Amniotic epithelial cell (primary cell): ENCODE data around the gene BCL7C.

Source experiments
- DNase-seq: peaks from one replicate; pipeline ENCODE4 v3.0.0-alpha.2; 2010; ENCODE audit warnings: low read depth

Gene BCL7C

DNA sequence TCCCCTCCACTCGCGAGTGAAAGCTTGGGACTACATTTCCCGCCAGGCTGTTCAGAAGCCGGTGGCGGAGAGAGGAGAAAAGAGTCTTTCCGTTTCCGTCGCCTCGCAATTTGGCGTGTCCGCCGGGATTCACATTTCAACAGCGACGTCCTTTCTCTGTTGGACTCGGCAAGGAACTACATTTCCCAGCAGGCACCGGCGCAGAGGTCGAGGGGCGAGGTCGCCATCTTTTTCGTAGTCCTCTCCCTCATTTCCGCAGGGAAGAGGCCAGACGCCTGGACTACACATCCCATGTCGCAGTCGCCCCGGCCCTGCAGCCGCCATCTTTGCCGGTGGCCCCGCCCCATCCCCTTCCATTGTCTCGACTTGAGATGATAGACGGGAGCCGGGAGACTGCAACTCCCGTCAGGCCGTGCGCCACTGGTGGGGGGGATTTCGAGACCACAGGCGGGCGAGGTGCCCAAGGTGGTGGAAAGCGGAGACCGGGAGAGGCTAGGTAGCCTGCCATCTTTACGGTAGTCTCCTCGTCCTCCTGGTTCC lies 28.6 kb upstream of the BCL7C start:
- peak; percentile 100 for DNase-seq

DNA sequence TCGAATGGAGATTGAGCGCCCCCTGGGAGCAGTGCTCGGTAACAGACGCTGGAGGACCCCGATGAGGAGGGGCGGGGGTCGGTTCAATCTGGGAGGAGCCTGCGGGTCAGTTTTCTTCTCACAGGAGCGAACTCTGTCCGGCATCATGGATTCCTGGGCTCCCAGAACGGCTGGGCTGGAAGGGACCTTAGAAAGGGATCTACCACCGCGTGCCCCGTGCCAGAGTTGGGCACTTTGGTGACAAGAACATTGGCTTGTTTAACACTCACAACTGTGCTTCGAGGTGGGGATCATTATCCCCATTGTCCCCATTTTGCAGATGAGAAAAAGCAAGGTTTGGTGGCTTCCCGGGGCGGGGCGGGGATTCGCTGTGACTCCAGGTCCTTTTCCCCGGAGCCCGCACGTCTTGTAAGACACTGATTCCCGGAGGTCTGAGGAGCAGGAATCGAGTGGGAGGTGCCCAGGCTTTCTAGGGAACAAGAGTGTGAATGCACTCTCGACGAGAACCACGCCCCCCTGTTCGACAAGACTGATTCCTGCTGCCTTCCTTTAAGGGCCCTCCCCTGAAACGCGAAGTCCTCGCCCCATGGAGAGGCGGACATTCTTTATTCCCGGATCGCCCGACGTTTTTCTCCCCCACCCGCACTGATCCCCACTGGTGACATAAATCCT lies 28.0 kb upstream of the BCL7C start:
- peak; percentile 91 for DNase-seq

DNA sequence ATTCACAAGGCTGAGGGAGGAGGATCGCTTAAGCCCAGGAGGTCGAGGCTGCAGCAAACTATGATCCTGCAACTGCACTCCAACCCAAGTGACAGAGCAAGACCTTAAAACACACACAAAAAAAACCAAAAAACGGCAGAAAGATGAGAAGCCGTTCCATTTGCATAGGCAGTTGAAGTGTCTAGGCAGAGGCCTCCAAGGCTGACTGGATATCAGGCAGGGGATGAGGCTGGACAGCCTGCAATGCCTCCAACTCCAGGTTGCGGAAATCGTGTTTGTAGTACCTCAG lies 27.5 kb upstream of the BCL7C start:
- no peak for DNase-seq

DNA sequence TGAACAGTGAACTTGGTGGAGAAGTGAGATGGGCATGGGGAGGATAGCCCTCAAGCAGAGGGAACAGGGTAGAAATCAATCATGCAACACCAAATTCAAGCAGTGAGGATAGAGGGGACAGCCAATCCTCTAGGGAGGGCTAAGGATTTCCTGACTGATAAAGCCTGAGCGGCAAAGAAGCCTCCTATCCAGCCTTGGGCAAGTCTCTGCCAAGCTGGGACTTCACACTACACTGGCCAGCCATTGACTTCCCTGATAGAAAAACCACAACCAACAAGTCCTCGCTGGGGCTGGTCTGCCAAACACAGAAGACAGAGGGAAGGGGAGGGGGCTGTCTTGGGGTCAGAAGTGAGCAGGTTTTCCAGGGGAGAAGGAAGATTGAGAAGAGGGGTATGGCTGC lies 27.0 kb upstream of the BCL7C start:
- DNase-seq, result no peak

DNA sequence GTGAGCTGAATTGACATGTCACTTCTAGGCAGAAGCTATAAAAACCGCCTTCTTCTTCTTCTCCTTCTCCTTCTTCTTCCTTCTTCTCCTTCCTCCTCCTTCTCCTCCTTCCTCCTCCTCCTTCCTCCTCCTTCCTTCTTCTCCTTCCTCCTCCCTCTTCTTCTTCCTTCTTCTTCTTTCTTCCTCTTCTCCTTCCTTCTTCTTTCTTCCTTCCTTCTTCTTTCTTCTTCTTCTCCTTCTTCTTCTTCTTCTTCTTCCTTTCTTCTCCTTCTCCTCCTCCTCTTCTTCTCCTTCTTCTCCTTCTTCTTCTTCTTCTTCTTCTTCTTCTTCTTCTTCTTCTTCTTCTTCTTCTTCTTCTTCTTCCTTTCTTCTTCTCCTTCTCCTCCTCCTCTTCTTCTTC lies 24.7 kb upstream of the BCL7C start:
- DNase-seq, result no peak

DNA sequence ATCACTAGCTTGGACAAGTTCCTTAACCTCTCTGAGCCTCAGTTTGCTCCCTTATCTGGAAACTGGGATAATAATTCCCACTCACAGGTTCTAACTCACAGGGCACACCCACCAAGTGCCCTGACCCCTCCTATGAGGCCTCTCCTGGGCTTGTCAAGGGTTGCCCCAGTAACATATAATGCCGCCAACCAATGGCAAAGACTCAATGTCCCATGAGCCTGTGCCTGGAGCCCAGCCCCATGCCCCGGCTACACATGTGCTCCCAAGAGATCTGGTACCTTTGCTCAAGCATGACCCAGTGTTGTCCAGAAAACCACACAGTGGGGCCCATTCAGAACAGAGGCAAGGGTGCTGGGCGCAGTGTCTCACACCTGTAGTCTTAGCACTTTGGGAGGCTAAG lies 21.0 kb upstream of the BCL7C start:
- no peak for DNase-seq

DNA sequence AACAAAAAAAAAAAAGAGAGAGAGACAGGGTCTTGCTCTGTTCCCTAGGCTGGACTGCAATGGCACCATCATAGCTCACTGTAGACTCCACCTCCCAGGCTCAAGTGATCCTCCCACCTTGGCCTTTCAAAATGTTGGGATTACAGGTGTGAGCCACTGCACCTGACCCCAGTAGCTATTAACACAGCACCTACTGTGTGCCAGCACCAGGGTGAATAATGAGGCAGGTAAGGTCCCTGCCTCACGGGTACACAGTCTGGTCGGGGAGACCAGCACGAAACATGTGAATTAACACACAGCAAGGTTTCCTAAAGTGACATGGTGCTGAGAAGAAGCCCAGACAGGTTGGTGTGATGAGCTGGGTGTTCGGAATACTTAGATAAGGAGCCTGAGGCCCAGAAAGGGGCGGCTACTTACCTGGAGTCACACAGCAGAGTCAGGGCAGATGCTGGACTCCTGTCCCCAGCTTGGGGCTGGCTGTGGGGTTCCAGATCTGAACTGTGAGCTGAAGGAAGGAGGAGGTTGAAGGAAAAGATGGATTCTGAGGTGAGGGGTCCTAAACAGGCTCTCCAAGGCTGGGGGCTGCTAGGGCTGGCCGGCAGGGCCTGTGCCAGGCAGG lies 19.0 kb upstream of the BCL7C start:
- DNase-seq, result no peak

DNA sequence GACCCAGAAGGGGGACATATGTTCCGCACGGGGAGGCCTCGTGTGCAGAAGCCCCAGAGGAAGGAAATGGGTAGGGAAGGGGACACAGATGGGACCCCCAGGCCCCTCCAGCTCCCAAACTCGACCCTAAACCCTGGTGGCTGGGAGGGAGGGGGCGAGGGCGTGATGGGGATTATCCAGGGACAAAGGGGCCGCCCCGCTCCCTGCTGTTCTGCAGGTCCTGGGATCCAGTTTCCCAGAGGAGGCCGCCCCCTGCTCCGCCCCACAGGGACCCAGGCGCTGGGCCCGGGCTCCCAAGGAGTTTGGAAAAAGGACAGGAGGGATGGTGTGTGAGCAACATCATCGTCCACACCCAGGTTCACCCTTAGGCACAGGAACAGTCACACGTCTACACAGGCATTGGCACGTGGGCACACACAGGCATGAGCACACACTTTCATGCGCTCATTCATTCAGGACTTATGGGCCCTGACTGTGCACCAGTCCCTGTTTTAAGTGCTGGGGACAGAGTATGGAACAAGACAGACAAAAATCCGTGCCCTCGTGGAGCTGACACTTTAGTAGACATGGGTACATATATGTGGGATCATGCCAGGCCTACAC lies 16.7 kb upstream of the BCL7C start:
- DNase-seq, result no peak

DNA sequence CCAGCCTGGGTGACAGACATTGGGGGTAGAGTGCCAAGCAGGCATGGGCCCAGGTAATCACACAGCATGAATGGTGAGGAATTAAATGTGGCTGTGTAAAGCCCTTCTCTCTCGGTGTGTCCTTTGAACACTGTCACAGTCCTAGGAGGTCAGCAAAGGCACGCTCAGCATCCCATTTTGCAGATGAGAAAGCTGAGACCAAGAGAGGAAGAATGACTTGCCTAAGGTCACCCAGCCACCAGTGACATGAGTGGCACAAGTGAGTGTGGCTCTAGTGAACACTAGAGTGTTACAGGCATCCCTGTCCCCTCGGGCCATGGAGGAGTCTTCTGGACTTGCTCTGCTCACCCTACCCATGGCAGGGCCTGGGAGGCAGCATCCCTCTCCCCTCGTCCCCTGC lies 13.2 kb upstream of the BCL7C start:
- no peak for DNase-seq

DNA sequence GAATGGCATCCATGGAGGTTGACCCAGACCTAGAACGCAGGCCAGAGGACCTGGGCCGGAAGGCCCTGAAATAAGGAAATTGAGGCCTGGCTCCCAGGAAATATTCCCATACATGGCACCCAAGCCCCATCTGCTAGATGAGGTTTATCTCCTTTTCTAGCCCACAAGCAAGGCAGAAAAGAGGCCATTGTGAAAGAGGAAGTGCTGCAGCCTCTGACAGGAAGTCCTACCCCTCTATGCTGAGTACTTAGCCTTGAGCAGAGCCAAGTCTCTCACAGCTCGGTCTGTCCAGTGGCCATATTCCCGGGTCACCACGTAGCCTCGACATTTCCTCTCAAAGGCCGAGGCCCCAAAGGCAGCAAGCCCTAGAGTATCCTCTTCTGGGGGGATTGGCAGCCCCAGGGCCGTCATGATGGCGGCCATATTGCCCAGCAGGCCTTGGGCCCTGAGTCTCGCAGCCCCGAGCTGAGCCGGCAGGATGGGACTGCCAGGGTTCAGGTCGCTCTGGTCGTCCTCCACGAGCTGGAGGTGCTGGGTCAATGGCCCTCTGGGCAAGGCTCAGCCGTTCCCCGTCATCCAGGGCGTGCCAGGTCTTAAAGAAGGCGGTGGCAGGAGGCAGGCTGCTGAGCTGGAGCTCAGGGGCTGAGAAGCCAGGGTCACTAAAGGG lies 10.4 kb upstream of the BCL7C start:
- DNase-seq, result no peak

DNA sequence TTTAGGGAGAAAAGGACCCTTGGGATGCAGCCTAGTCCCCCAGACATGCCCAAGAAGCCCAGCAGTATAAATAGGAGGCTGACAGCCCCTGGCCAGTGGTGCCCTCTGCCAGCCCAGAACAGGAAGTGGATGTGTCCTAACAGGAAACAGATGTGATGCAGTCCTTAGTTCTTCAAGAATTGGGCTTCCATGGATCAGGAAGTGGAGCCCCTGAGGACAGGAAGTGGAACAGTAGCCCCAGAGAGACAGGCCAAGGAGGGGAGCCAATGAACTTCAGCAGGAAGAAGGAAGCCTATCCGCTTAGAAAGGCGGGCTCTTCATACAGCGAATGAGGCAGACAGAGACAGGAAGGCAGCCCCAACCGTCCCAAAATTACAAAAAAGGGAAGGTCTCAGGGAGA lies 9.7 kb upstream of the BCL7C start:
- no peak for DNase-seq

DNA sequence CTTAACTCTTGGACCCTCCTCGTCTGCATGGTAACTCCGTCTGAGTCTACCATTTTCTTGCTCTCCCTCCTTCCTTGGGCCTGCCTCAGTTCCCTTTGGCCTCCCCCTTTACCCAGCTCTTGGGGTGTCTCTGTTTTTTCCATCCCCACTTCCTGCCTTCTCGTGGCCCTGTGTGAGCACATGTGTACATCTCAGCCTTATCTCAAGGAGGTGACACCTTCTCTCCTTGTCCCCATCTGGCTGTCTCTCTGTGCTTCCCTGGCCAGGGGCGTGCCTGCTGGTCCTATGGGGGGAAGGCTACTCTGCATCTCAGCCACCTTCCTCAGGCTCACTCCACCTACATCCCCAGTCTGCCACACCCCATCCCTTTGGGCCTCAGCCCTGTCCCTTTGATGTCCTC lies 9.1 kb upstream of the BCL7C start:
- no peak for DNase-seq

DNA sequence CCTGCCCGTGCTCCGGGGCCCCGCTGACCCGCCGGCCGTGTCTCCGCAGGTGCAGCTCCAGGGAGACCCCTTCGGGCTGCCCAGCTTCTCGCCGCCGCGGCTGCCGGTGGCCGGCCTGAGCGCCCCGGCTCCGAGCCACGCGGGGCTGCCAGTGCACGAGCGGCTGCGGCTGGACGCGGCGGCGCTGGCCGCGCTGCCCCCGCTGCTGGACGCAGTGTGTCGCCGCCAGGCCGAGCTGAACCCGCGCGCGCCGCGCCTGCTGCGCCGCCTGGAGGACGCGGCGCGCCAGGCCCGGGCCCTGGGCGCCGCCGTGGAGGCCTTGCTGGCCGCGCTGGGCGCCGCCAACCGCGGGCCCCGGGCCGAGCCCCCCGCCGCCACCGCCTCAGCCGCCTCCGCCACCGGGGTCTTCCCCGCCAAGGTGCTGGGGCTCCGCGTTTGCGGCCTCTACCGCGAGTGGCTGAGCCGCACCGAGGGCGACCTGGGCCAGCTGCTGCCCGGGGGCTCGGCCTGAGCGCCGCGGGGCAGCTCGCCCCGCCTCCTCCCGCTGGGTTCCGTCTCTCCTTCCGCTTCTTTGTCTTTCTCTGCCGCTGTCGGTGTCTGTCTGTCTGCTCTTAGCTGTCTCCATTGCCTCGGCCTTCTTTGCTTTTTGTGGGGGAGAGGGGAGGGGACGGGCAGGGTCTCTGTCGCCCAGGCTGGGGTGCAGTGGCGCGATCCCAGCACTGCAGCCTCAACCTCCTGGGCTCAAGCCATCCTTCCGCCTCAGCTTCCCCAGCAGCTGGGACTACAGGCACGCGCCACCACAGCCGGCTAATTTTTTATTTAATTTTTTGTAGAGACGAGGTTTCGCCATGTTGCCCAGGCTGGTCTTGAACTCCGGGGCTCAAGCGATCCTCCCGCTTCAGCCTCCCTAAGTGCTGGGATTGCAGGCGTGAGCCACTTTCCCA lies 8.4 kb upstream of the BCL7C start:
- DNase-seq, result peak; percentile 52

DNA sequence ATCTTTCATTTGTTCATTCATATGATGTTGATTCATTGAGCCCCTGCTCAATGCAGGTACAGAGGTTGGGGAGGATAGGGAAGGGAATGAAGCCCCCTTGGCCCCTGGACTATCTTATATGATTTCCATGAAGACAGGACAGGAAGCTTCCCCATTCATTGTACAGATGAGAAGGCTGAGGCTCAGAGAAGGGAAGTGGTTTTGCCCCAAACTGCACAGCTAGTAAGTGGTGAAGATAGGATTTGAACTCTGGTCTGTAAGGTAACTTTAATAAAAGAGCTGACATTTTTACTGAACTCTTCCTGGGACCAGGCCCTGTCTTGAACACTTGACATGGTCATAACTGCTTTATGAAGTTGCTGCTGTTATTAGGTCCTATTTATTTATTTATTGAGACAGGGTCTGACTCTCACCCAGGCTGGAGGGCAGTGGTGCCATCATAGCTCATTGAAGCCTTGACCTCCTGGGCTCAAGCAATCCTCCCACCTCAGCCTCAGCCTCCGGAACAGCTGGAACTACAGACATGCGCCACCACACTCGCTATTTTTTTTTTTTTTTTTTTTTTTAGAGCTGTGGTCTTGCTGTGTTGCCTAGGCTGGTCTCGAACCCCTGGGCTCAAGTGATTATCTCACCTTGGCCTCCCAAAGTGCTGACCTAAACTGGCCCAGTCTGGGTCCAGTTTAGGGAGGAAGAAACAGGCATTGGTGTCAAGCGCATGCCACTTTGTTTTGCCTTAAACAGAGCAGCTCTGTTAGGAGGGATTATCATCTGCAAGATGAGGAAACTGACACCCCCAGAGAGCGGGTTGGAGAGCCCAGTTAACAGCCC lies 7.5 kb upstream of the BCL7C start:
- peak; percentile 13 for DNase-seq

DNA sequence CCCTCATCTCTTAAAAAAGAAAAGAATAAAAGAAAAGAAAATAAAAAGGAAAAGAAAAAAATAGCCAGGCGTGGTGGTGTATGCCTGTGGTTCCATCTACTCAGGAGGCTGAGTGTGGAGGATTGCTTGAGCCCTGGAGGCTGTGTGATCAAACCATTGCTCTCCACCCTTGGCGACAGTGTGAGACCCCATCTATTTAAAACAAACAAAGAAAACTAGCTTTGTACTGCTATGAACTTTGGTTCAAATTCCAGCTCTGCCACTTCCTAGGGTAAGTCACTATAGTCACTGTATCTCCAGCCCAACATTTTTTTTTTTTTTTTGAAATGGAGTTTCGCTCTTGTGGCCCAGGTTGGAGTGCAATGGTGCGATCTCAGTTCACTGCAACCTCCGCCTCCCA lies 6.7 kb upstream of the BCL7C start:
- no peak for DNase-seq

DNA sequence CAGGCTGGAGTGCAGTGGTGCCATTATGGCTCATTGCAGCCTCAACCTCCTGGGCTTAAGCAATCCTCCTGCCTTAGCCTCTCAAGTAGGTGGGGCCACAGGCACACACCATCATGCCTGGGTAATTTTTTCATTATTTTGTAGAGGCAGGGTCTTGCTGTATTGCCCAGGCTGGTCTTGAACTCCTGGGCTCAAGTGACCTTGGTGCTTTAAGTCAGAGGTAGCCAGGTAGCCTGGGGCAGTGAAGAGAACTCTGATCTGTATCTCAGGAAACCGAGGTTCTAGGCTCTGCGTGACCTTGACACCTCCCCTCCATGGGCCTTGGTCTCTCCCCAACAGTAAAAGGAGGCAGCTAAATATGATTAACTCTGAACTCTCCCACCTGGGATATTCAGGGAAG lies 5.9 kb upstream of the BCL7C start:
- DNase-seq, result no peak

DNA sequence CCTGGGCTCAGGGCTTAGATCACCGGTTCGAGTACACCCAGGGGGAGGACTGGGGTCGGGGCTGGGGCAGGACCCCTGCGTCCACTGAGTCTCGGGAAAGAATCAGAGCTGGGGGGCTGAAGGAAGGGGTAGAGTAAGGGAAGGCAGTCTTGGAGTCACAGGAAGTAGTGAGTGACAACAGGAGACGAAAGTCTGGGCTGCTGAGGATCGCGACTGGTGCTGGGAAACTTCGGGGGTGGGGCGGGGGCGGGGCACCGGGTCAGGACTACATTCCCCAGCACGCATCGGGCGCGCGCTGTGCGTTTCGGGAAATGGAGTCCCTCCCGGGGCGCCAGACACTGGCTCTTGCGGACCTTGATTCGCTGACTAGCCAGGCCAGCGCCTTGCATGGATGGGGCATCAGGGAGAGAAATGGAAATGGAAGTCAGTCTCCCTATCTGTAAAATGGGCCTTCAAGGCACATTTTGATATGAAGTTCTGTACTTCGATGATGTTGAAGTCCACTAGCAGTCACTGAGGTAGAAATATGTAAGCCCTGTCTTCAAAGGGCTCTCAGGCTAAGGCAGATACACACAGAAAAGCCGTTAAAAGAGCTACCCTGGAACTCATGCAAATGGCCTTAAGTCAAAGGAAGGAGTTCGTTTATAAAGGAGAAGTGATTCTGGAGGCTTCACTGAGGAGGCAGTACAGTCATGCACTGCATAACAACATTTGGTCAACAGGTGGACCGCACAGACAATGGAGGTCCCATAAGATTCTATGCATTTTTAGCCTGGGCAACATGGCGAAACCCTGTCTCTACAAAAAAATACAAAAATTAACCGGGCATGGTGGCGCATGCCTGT lies 3.2 kb upstream of the BCL7C start:
- DNase-seq, result peak; percentile 89

DNA sequence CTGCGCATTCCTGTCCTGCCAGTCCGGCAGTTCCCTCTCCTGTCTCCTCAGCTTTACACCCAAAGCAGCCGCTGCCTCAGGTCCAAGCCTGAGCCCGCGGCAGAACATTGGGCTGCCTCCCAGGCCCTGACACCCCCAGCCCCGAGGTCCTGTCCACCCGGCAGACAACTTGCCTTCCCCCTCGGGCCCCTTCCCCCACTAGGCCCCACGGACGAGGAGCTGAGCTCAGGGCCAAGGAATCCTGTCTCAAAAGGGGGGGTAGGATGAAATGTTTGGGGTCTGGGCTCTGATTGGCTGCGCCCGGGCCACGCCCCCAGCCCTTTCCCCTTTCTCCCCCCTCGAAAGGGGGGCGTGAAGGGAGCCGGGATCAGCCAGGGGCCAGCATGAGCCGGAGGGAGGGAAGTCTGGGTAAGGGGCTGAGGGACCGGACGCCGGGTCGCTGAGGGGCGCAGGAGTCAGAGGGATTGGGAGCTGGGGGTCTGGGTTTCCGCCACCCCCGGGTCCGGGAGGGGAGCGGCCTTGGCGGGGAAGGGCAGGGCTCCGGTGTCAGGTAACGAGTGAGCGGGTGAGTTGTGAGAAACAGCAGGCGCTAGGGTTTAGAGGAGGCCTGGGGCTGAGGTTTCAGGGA lies 2.5 kb upstream of the BCL7C start, which contains the start of gene CTF1:
Gene CTF1 (plus strand): TSS at position 354 of the 628 bp plus-strand sequence. CDS start 30 bp downstream, at position 384.
- peak; percentile 88 for DNase-seq

DNA sequence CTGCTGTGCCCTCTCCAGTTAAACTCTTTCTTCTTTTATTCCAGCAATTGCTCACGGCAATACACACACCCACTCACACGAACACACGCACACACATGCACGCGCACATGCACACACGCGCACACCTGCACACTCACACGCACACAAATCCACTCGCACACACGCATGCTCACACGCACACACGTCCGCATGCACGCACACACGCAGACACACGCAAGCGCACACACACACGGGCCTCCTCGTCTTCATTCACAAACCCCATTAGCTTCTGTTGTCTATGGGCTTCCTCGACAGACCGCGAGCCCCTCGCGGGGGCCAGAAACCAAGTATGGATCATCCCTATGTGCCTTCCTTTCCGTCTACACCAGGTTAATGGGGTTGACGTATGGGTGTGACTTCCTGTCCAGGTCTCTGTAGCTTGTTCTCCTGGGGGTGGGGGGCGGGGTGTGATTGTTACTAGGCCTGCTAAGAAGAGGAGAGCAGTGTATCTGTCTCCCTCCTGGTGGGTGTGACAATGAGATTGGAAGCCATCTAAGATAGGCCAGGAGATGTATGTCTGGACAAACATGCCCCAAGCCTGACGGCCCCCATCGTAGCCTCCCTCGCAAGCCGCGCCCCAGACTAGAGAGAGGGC lies 1.9 kb upstream of the BCL7C start:
- no peak for DNase-seq
